Lower leg skin (tissue), 3 donors: ENCODE data around the gene AP1B1.

Experiments
- POLR2A ChIP-seq, 2 donors: fragments of 450-650 bp; IDR thresholded peaks; one replicate each; pipeline ENCODE4 v1.6.1; 2016 to 2017; ENCODE audit warnings: antibody characterized with exemption in 2 of 2, mild to moderate bottlenecking in 1 of 2, moderate library complexity in 1 of 2
- TF ChIP-seq, protein P1 (sequence below), 3 donors: fragments of 450-650 bp; IDR thresholded peaks; one replicate each; pipeline ENCODE4 v1.5.1; 2016; ENCODE audit warnings: antibody characterized with exemption in 3 of 3, mild to moderate bottlenecking in 3 of 3, moderate library complexity in 2 of 3

DNA sequence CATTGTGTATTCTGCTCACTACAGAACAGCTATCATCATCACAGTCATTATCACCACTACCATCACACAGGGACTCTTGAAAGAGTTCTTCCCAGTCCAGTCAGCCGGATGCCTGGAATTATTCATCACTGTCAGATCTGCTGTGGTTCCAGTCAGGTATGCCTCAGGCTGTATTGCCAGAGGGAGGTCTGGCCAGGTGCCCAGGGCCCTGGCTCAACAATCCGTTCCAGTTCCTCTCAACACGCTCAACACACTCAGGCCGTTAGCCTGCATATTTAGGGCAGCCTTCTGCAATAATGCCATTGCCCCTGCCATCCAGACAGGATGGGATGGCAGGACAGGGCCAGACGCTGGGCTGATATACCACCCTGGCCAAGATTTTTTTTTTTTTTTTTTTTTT, 44.2 kb downstream of the AP1B1 start:
- TF ChIP-seq, protein P1, sequence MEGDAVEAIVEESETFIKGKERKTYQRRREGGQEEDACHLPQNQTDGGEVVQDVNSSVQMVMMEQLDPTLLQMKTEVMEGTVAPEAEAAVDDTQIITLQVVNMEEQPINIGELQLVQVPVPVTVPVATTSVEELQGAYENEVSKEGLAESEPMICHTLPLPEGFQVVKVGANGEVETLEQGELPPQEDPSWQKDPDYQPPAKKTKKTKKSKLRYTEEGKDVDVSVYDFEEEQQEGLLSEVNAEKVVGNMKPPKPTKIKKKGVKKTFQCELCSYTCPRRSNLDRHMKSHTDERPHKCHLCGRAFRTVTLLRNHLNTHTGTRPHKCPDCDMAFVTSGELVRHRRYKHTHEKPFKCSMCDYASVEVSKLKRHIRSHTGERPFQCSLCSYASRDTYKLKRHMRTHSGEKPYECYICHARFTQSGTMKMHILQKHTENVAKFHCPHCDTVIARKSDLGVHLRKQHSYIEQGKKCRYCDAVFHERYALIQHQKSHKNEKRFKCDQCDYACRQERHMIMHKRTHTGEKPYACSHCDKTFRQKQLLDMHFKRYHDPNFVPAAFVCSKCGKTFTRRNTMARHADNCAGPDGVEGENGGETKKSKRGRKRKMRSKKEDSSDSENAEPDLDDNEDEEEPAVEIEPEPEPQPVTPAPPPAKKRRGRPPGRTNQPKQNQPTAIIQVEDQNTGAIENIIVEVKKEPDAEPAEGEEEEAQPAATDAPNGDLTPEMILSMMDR (IDR thresholded peaks at IDR 0.05): no peak
- TF ChIP-seq POLR2A (IDR thresholded peaks at IDR 0.05): no peak
